Frontal cortex (tissue), 4 donors: ENCODE measurements around the gene RNF13. TPM values are rescaled to one million over a fixed set of nuclear protein-coding genes. Genes with fewer than 3 reads are reported as not detected.
A peak's percentile ranks its signal among the peaks of the same experiment; 100 is the strongest.
"Not testable (repeated sequence)": the region's sequence is repeated elsewhere in the genome, so short reads cannot be mapped to it uniquely, and the experiment has no call there.

Source experiments
- DNase-seq, 2 donors: peaks; one replicate each; pipeline ENCODE4 v3.0.0; 2012; ENCODE audit warnings: low spot score in 2 of 2
- FAIRE-seq: peaks from 2 replicates; lab custom pipeline; 2012; peaks lifted over from hg19 to GRCh38; lab: Jason Lieb, UNC
- total RNA-seq: library from RNA; depleted of rRNA; stranded (reverse); fragments of >200 nt; gene quantifications from one replicate; pipeline ENCODE4 v1.2.3, GENCODE V29; 2014
- donor health status: control.
- donor health status: control.
- donor health status: control.

RNF13 gene
- total RNA-seq, 1 donor from 2014 or later: 113 TPM

GRCh38 chr3:149832086-149832485 is 19.1 kb downstream of the RNF13 start:
- DNase-seq (no peak), FAIRE-seq (no peak)

GRCh38 chr3:149833241-149833640 is 20.2 kb downstream of the RNF13 start:
- DNase-seq: no peak
- FAIRE-seq: no peak

GRCh38 chr3:149838491-149838890 is 25.5 kb downstream of the RNF13 start:
- not testable (repeated sequence) for DNase-seq, FAIRE-seq

DNA sequence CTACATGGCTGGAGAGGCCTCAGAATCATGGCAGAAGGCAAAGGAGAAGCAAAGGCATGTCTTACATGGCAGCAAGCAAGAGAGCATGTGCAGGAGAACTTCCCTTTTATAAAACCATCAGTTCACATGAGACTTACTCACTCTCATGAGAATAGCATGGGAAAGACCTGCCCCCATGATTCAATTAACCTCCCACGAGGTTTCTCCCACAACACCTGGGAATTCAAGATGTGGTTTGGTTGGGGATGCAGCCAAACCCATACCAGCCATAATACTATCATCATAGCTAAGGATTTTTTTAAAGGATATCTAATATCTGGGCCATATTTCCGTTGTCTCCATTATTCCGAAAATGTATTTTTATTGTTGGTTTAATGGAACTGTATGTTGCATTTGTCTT is 26.5 kb downstream of the RNF13 start:
- FAIRE-seq, DNase-seq: not testable (repeated sequence)

DNA sequence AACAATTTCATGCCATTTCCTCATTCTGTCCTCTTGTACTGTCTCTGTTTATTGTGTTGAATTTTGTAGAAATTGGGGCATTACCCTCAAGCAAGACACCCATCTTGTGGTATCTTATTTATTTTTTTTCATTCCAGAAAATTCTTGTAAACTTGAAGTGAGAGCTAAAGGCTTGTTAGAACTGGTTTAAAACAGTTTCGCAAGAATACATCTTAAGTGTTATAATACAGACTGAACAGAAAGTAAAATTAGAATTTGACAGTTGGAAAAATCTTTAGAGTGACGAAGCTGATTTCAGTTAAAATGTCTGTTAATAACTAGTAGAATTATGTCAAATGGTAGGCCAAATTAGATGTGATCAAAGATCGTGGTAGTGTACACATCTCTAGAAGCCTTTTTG is 26.9 kb downstream of the RNF13 start:
- FAIRE-seq (no peak), DNase-seq (no peak)

DNA sequence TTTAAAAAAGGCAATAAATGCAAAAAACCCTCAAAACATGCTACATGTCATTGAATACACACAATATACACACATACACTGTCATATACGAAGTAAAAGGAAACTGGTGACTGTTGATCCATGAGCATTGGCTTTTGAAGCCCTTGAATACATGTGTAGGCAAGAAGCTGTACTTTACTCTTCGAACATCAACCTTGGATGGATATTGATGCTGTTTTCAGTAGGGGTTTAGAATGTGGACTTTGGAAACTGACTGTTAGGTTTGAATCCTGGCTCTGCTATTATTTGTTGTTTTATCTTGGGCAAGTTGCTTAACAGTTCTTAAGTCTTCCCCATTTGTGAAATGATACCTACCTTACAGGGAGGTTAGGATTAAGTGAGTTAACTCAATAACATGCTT is 30.5 kb downstream of the RNF13 start:
- DNase-seq: no peak
- no peak for FAIRE-seq

- DNase-seq (no peak), FAIRE-seq (no peak)
Observed at GRCh38 chr3:149844091-149844490, 31.1 kb downstream of the RNF13 start.

- no peak for FAIRE-seq
- DNase-seq: no peak
Observed at GRCh38 chr3:149845570-149846244, 32.7 kb downstream of the RNF13 start.

DNA sequence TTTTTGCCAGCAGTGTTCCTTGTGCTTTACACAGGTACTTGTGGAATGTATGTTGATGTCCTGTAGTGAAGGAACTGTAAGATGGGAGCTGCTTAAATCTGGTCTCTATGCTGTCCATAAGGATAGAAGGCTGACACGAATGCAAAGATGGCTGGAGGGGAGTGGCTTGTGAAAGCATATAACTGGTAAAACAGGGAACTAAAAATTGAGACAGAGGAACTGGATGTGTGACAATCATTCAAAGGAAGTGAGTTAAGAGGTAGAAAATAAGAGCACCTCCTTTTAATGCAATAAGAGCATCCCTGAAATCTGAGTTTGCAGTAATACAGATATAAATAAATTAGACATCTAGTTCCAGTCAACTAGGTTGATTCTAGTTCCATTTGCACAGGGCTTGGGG is 35.2 kb downstream of the RNF13 start:
- DNase-seq: no peak
- no peak for FAIRE-seq

- FAIRE-seq: no peak
- DNase-seq: no peak
Observed at GRCh38 chr3:149848688-149849087, 35.7 kb downstream of the RNF13 start.

DNA sequence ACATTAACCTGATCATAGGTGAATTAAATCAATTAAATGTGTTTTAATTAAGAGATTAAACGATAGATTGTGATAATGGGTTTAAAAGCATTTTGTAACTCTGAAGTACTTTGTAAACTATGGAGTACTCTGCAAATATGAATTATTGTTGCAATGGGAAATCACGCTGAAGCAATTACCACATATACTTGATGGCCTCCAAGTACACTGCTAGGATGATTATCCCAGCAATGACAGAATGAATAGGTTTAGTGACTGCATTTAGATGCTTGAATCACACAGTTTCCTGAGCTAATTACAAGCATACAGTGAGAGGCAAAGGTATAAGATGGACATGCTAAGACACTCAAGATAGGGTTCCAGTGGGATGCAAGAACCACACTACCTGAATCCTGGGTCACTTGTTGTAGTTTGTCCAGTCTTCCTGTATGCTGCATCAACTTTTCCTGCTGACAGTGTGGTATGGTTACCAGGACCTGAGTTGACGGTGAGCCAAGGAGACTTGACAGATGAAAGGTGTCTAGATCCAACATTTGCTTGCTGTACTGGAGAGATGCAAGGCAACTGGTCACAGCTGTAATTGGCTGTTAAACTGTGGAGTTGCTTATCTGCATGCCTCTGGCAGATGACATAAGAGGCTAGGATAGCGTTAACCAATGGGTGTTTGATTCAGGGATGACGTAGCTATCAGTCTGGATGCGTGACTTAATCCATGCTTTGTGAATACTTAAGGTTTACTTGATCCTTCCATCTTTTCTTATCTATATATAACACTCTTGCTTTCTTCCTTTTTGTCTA is 38.0 kb downstream of the RNF13 start:
- FAIRE-seq (no peak), DNase-seq (no peak)

GRCh38 chr3:149858911-149859310 is 45.9 kb downstream of the RNF13 start:
- FAIRE-seq (no peak), DNase-seq (no peak)

GRCh38 chr3:149860881-149861280 is 47.9 kb downstream of the RNF13 start:
- FAIRE-seq (no peak), DNase-seq (no peak)

DNA sequence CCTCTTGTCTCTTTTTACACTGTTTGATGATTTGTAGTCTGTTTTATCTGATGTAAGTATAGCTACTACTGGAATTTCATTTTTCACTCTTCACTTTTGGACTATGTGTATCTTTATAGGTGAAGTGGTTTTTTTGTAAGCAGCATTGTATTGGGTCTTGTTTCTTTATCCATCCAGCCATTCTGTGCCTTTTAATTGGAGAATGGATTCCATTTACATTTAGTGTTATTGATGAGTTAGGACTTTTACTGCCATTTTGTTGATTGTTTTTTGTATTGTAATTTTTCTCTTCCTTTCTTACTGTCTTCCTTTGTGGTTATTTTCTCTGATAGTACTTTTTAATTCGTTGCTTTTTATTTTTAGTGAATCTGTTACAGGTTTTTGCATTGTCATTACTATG is 54.5 kb downstream of the RNF13 start:
- FAIRE-seq: no peak

DNA sequence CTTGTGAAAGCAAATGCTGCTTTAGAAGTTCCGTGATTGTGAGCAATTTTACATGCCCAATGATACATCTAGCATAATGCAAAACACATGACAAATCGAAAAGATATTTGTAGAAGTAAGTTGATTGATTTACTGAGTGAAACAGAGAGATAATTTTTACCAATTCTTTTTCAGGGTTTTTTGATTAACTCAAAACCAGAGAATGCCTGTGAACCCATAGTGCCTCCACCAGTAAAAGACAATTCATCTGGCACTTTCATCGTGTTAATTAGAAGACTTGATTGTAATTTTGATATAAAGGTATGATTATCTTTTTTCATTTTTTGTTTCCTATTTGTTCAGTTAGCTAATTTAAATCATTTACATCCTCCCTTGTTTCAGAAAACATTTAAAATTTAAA is 58.8 kb downstream of the RNF13 start:
- DNase-seq (no peak), FAIRE-seq (peak; percentile 8)

More for the DNA sequence above, 54.5 kb downstream of the RNF13 start:
- no peak for DNase-seq

DNA sequence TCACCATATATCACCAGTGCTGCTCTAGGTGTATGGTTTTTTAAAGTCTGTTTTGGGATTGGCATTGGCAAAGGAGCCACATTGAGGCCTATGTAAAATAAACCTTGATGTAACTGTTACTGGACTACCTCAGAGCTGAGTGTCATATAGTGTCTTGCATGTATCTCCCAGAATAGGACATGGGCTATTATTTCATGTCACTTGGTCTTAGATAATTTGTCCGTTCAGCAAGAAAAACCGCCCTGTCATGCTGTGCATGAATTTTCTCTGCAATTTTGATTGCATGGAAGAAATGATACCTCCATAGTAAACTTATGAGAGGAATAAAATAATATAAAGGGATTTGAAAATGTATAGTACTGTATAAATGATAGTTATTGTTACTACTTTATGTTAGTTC is 59.6 kb downstream of the RNF13 start:
- FAIRE-seq (no peak), DNase-seq (no peak)

DNA sequence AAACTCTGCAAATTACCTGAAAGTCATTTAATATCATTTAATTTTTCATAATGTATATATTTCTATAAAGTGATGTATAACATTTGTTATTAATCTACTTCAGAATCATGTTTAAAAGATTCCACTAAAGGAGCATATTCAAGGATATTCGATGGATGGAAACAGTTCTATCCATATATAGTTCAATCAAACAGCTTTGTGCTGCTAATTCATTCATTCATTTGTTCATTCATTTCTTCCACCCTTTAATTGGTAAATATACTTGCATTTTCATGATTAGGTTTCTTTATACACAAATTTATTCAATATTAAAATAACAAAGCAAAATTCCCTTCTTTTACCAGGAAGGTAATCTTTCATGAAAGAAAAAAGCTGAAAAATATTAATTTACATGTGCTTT is 64.7 kb downstream of the RNF13 start:
- DNase-seq: no peak
- no peak for FAIRE-seq

GRCh38 chr3:149879872-149880271 is 66.9 kb downstream of the RNF13 start:
- DNase-seq (no peak), FAIRE-seq (peak; percentile 10)

GRCh38 chr3:149881879-149882278 is 68.9 kb downstream of the RNF13 start:
- no peak for FAIRE-seq
- DNase-seq: no peak

DNA sequence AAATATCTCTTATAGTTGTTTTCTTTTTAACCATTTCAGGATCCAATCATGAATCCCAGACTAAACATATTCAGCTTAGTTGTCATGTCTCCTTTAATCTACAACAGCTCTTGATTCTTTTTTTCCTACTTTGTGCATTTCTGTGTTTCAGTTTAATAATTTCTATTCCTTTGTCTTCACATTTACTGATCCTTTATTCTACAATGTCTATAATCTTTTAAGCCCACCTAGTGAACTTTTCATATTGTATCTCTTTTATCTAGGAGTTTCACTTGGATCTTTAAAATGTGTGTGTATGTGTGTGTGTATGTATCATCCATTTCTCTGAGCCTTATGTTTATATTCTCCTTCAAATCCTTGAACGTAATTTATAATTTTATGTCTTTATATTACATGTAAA is 70.1 kb downstream of the RNF13 start:
- no peak for DNase-seq
- no peak for FAIRE-seq

DNA sequence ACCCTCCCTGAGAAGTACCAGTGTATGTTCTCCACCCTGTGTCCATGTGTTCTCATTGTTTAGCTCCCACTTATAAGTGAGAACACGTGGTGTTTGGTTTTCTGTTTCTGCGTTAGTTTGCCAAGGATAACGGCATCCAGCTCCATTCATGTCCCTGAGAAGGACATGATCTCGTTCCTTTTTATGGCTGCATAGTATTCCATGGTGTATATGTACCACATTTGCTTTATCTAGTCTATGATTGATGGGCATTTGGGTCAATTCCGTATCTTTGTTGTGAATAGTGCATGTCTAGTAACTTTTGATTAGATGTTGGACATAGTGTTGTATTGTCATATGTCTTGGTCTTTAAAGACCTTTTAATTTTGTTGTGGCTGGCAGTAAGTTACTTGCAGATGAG is 70.8 kb downstream of the RNF13 start:
- FAIRE-seq, DNase-seq: not testable (repeated sequence)
